Neural cell (in vitro differentiated cells): ENCODE data around the gene FBXL5. TPM values are rescaled to one million over a fixed set of nuclear protein-coding genes. Genes with fewer than 3 reads are reported as not detected.

ENCODE experiments used
- H2AFZ ChIP-seq: fragments of 200-600, 300-800 bp; sonication (generic), shearing (Covaris generic); 2 replicates; pipeline ENCODE4 v1.6.0; 2014; ENCODE audit warnings: low read depth, mild to moderate bottlenecking, antibody characterized with exemption, low read length, moderate library complexity
- H3F3A ChIP-seq: fragments of 200-600 bp; shearing (Covaris generic); 2 replicates; pipeline ENCODE4 v1.6.1; 2016; ENCODE audit warnings: mild to moderate bottlenecking, moderate library complexity, mixed read lengths, antibody characterized with exemption, low read length; ENCODE audit not compliant: insufficient read depth, poor library complexity, severe bottlenecking
- H3K27ac ChIP-seq: fragments of 200-600, 300-800 bp; sonication (generic), shearing (Covaris generic); 2 replicates; pipeline ENCODE4 v1.5.1; 2014; ENCODE audit warnings: mild to moderate bottlenecking, low read length, moderate library complexity
- H3K27me3 ChIP-seq: fragments of 300-800, 200-600 bp; sonication (generic), shearing (Covaris generic); 2 replicates; pipeline ENCODE4 v1.6.0; 2014; ENCODE audit warnings: mild to moderate bottlenecking, low read depth, low read length, moderate library complexity; ENCODE audit not compliant: insufficient read depth
- H3K36me3 ChIP-seq: fragments of 300-800, 200-600 bp; sonication (generic), shearing (Covaris generic); 2 replicates; pipeline ENCODE4 v1.5.1; 2014; ENCODE audit warnings: mild to moderate bottlenecking, antibody characterized with exemption, low read length, moderate library complexity; ENCODE audit not compliant: insufficient read depth
- H3K4me2 ChIP-seq: fragments of 300-800, 200-600 bp; sonication (generic), shearing (Covaris generic); 2 replicates; pipeline ENCODE4 v1.6.0; 2014; ENCODE audit warnings: mild to moderate bottlenecking, low read length
- H3K4me3 ChIP-seq: fragments of 300-800, 200-600 bp; sonication (generic), shearing (Covaris generic); 2 replicates; pipeline ENCODE4 v1.5.1; 2014; ENCODE audit warnings: mild to moderate bottlenecking, low read length, moderate library complexity
- H3K79me2 ChIP-seq: fragments of 200-600 bp; shearing (Covaris generic); replicated peaks from 2 replicates; pipeline ENCODE4 v1.6.0; 2014; ENCODE audit warnings: mild to moderate bottlenecking, low read length, moderate library complexity; ENCODE audit not compliant: insufficient read depth
- H3K9ac ChIP-seq: fragments of 300-800, 200-600 bp; sonication (generic), shearing (Covaris generic); 2 replicates; pipeline ENCODE4 v1.6.1; 2016; ENCODE audit warnings: mild to moderate bottlenecking, low read length, mixed read lengths
- H3K9me2 ChIP-seq: fragments of 200-600 bp; shearing (Covaris generic); 2 replicates; pipeline ENCODE4 v1.6.1; 2016; ENCODE audit warnings: mild to moderate bottlenecking, low read length, mixed read lengths; ENCODE audit not compliant: insufficient read depth
- H3K9me3 ChIP-seq: fragments of 200-600, 300-800 bp; sonication (generic), shearing (Covaris generic); 2 replicates; pipeline ENCODE4 v1.6.1; 2016; ENCODE audit warnings: mild to moderate bottlenecking, mixed run types, low read length, moderate library complexity, mixed read lengths
- H4K20me1 ChIP-seq: fragments of 200-600 bp; shearing (Covaris generic); 2 replicates; pipeline ENCODE4 v1.6.1; 2016; ENCODE audit warnings: mild to moderate bottlenecking, mixed run types; ENCODE audit not compliant: insufficient read depth
- EP300 ChIP-seq: fragments of 450-650 bp; conservative IDR thresholded peaks from 2 replicates; pipeline ENCODE4 v1.6.1; 2014; ENCODE audit warnings: antibody characterized with exemption, mild to moderate bottlenecking, moderate library complexity; ENCODE audit not compliant: poor library complexity, severe bottlenecking
- EZH2 ChIP-seq: fragments of 200-600, 300-800 bp; shearing (Covaris generic), sonication (generic); IDR thresholded peaks from 2 replicates; pipeline ENCODE4 v1.6.1; 2014; ENCODE audit warnings: antibody characterized with exemption, low read length, borderline replicate concordance, mild to moderate bottlenecking; ENCODE audit not compliant: insufficient read depth, poor library complexity, severe bottlenecking
- MXI1 ChIP-seq: fragments of 450-650 bp; conservative IDR thresholded peaks from 2 replicates; pipeline ENCODE4 v1.6.1; 2014; ENCODE audit warnings: antibody characterized with exemption, mild to moderate bottlenecking; ENCODE audit not compliant: poor library complexity, severe bottlenecking
- POLR2AphosphoS5 ChIP-seq: IDR thresholded peaks from 2 replicates; pipeline ENCODE4 v1.6.1; 2012
- RAD21 ChIP-seq: fragments of 450-650 bp; conservative IDR thresholded peaks from 2 replicates; pipeline ENCODE4 v1.6.1; 2014; ENCODE audit warnings: antibody characterized with exemption, mild to moderate bottlenecking, moderate library complexity
- REST ChIP-seq: IDR thresholded peaks from 2 replicates; pipeline ENCODE4 v1.6.1; 2012; ENCODE audit warnings: borderline replicate concordance
- SMC3 ChIP-seq: fragments of 450-650 bp; conservative IDR thresholded peaks from 2 replicates; pipeline ENCODE4 v1.6.1; 2014; ENCODE audit warnings: antibody characterized with exemption, mild to moderate bottlenecking, moderate library complexity; ENCODE audit not compliant: poor library complexity
- TAF1 ChIP-seq: IDR thresholded peaks from 2 replicates; pipeline ENCODE4 v1.6.1; 2012; ENCODE audit warnings: low read depth
- polyA plus RNA-seq: library from polyadenylated mRNA; depleted of rRNA; stranded (reverse); fragments of >200 nt; gene quantifications from 2 replicates; pipeline ENCODE4 v1.2.3, GENCODE V29; 2014
- TF ChIP-seq, protein P1 (sequence below): fragments of 450-650 bp; IDR thresholded peaks from 2 replicates; pipeline ENCODE4 v1.5.1; 2014; ENCODE audit warnings: antibody characterized with exemption, mild to moderate bottlenecking, moderate library complexity; ENCODE audit not compliant: poor library complexity, severe bottlenecking

FBXL5 gene
- polyA plus RNA-seq, 1 donor from 2014 or later = 70.6 TPM

DNA sequence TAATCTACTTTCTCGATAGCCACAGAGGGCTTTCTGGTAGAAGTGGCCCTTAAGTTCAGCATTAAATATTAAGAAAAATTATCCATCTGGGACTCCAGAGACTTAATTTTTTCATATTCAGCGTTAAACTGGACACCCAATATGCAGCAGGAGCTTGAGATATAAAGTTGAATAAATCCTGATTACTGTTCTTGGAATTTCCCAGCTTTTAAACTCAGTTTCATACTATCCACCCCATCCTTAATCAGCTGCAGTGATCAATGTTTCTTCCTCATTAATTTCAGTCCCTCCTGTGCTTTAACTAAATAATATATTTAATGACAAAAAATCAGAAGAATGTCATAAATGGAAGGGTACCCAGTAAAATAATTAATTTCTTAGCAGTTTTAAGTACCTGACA, 3.6 kb upstream of the FBXL5 start:
- no peak for TF ChIP-seq MXI1
- TF ChIP-seq SMC3 = no peak
- no peak for TF ChIP-seq RAD21
- no peak for TF ChIP-seq EP300
- TF ChIP-seq, protein P1, sequence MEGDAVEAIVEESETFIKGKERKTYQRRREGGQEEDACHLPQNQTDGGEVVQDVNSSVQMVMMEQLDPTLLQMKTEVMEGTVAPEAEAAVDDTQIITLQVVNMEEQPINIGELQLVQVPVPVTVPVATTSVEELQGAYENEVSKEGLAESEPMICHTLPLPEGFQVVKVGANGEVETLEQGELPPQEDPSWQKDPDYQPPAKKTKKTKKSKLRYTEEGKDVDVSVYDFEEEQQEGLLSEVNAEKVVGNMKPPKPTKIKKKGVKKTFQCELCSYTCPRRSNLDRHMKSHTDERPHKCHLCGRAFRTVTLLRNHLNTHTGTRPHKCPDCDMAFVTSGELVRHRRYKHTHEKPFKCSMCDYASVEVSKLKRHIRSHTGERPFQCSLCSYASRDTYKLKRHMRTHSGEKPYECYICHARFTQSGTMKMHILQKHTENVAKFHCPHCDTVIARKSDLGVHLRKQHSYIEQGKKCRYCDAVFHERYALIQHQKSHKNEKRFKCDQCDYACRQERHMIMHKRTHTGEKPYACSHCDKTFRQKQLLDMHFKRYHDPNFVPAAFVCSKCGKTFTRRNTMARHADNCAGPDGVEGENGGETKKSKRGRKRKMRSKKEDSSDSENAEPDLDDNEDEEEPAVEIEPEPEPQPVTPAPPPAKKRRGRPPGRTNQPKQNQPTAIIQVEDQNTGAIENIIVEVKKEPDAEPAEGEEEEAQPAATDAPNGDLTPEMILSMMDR = no peak
- no peak for TF ChIP-seq REST
- TF ChIP-seq EZH2 = no peak
- TF ChIP-seq TAF1 = no peak
- no peak for TF ChIP-seq POLR2AphosphoS5
- Histone ChIP-seq H3K27ac (no peak overlapping the region), H3K9me2 (no peaks in the 10 kb centered on the region), H3K36me3 (no peaks in the 10 kb centered on the region), H4K20me1 (no peaks in the 10 kb centered on the region), H3K9me3 (no peaks in the 10 kb centered on the region), H3K79me2 (peaks cover 5% of the 10 kb centered on the region), H3K4me2 (no peak overlapping the region), H3K4me3 (no peak overlapping the region), H3K9ac (no peak overlapping the region), H2AFZ (no peak overlapping the region), H3F3A (peaks cover 10% of the 10 kb centered on the region), H3K27me3 (no peaks in the 10 kb centered on the region)

- peaks cover 10% of the 10 kb centered on the region for H3K79me2 ChIP-seq
- H3K9me3 ChIP-seq = no peaks in the 10 kb centered on the region
- H3K4me2 ChIP-seq = no peak overlapping the region
- no peak overlapping the region for H2AFZ ChIP-seq
- no peak overlapping the region for H3K27ac ChIP-seq
- H3K36me3 ChIP-seq = no peaks in the 10 kb centered on the region
- TF ChIP-seq, protein P1 = no peak
- TF ChIP-seq EZH2 (no peak), REST (no peak), EP300 (no peak), MXI1 (no peak), RAD21 (no peak), SMC3 (no peak), TAF1 (no peak), POLR2AphosphoS5 (no peak)
- H4K20me1 ChIP-seq = no peaks in the 10 kb centered on the region
- no peak overlapping the region for H3K9ac ChIP-seq
- no peak overlapping the region for H3K4me3 ChIP-seq
- peaks cover 10% of the 10 kb centered on the region for H3F3A ChIP-seq
- H3K9me2 ChIP-seq = no peaks in the 10 kb centered on the region
- H3K27me3 ChIP-seq = no peaks in the 10 kb centered on the region
Observed at GRCh38 chr4:15658136-15658770, 3.1 kb upstream of the FBXL5 start.
